CD4-positive, alpha-beta T cell treated with Interleukin-17A for 4 hours (primary cell): Measurements from ENCODE around the gene PIGA.
A peak's percentile ranks its signal among the peaks of the same experiment; 100 is the strongest.

Experiments used
- DNase-seq: peaks from one replicate; pipeline ENCODE4 v3.0.0-alpha.2; 2020; ENCODE audit warnings: mixed read lengths

PIGA gene

DNA sequence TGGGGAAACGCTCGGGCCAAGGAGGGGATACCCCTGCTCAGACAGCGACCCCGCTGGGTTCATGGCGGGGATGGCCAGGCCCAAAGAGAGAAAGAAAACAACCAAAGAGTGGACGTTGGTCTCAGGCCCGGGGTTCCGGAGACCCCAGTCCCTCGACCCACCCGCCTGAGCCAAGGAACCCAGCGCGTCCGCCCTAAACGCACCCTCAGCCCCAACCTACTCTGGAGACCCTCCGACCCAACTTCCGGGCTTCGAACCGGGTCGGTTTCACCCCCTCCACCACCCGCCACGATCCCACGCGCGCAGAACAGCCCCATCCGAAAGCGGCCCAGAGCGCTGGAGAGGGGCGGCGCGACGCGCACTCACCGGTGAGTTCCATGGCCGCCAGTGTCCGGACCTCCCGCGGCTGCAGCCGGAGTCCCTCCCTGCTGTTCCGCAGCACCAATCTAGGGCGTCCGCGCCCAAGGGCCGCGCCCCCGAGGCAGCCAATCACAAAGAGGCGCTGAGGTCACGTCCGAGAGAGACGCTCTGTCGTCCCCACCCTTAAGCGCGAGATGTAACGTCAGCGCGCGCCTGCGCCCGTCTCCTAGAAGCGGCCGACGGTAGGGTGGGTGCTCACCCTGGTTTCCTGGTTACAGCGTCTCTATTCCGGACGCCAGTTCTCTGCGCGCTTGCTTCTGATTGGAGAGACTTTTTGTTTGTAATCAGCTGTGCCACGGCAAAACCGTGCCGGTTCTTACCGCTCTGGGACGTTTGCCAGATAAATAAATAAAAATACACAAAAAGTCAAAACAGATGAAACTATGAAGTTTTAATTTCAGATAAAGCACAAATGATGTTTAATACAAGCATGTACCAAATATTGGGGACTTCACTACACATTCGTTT, at the start of gene PIGA:
Gene PIGA, minus strand, starts transcription at position 389 of the 888 bp plus-strand sequence. CDS start 3,593 bp downstream, outside the sequence.
- DNase-seq = peak; percentile 90

DNA sequence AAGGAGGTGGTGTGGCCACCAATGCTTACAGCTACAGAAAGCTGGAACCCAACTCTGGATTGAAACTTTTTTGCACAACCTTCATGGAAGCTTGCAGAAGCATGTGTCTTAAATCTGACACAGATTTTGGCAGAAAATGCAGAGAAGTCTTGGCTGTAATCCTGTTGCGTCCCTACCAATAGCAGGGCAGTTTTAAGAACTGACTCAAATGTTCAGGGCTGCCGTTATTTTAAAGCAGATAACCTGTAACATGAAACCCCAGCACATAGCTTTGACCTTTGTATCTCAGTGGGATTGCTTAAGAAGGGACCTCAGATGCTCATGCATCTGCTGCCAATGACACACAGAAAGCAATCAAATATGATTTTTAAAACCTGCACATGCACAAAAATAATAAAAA, 49.0 kb upstream of the PIGA start, which contains the start of gene VEGFD:
Gene VEGFD, minus strand, starts transcription at position 110 of the 400 bp plus-strand sequence. CDS start 467 bp downstream, outside the sequence.
- no peak for DNase-seq

DNA sequence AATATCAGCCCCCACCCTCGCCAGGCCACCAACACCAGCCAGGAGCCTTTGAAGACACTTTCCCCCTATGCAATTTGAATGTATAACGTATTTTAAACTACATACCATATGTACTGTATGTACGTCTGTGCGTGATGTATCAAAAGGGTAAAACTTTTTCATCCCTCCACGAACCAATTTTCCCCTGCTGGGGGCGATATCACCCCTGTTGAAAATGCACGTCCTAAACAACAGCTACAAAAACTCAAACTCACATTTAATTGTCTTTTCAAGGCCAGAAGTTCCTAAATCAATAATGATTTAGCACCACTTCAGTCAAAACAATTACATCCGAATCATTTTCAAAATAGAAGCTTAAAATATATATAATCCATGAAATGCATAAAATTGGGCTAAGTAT, 47.5 kb upstream of the PIGA start:
- DNase-seq = no peak

DNA sequence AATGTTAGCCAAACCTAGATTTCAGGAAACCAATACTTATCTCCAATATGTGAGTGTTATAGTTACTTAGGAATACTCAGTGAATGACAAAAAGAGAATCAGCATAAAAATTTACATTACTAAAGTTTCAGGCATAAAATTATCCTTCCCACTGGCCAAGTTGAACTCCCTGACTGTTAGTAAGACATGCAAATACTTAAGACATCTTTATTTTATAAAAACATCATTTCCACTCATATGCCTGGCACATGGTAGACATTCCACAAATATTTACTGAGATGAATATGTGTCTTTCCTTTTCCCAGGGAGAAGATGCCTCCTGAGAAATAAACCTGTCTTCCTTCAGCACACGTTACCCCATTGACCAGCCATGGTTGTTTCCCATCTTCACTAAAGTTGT, 41.6 kb upstream of the PIGA start:
- DNase-seq = no peak

DNA sequence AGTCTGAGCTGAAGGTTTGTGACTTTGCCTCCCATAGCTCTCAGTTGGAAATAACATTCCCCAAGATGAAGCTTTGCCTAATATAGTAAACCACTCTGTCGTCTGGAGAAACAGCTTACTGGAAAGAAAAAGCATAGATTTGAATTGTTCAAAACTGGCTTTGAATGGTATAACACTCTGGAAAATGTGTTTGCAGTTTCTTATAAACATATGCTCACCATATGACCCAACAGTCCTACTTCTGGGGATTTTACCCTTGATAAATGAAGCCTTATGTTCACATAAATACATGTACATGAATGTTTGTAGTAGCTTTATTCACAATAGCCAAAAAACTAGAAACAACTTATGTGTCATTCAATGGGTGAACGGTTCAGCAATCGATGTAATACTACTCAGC, 38.7 kb upstream of the PIGA start:
- DNase-seq = no peak

DNA sequence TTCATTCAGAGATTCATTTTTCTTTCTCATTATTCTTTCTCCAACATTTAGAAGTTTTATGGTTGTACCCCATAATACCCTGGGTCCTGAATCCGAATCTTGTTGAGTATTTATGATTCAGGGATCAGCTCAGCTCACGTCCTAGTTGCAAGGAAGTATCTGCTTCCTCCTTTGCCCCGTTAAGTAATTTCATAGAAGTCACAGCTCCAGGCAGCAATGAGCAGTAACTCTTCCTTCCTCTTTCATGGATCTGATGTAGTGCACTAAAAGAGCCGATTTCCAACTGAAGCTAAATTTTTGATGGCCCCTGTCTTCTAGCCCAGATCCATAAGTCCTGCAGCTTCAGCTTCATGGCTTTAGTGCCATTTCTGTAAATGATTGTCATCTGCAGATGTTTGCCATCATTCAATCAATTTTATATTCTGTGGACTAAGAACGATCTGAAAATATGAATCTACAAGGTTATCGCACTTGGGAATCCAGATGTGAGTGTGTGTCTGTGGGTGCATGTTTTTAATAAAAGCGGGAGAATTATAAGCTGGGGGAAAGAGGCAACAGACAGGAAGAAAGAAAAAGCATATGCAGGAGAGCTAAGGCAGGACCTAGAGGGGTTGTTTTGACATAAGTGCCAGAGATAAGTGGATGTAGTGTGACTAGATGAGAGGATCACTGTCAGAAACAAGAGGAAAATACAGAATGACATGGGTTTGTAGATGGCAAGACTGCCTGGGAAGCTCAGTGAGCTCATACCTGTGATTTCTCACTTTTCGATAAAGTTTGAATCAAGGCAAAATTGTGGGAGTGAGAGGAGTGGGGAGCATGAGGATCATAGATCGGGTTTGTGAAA, 31.4 kb upstream of the PIGA start:
- no peak for DNase-seq

DNA sequence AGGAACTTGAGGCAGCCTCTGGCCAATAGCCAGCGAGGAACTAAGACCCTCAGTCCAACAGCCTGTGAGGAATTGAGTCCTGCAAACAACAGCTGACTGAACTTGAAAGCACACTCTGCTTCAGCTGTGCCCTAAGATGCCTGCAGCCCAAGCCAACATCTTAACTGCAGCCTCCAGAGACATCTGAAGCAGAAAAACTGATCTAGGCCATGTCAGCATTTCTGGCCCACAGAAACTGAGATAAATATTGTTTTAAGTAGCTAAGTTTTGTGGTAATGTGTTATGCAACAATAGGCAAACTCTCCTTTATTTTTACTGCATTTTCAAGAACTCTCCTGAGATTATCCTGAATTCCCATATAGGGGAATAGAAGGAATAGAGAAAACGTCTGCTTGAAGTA, 24.4 kb upstream of the PIGA start:
- no peak for DNase-seq

GRCh38 chrX:15358533-15358932, 23.2 kb upstream of the PIGA start:
- DNase-seq = no peak

DNA sequence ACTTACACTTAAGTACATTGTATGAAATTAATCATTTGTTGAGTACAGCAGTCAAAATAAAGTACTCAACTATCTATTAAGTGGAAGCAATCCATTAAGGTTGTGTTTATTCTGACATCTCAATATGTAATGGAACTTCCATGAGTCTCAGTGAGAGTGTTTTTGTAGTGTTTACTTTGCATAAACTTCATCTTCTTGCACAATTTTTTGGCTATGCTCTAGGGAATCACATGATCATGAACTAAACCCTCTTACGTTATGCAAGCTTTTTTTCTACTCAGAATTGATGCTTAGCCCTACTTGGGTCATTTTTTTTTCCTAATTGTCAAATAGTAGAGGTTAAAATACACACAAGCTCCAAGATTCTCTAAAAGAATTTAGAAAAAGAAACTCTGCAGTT, 21.1 kb upstream of the PIGA start:
- no peak for DNase-seq

DNA sequence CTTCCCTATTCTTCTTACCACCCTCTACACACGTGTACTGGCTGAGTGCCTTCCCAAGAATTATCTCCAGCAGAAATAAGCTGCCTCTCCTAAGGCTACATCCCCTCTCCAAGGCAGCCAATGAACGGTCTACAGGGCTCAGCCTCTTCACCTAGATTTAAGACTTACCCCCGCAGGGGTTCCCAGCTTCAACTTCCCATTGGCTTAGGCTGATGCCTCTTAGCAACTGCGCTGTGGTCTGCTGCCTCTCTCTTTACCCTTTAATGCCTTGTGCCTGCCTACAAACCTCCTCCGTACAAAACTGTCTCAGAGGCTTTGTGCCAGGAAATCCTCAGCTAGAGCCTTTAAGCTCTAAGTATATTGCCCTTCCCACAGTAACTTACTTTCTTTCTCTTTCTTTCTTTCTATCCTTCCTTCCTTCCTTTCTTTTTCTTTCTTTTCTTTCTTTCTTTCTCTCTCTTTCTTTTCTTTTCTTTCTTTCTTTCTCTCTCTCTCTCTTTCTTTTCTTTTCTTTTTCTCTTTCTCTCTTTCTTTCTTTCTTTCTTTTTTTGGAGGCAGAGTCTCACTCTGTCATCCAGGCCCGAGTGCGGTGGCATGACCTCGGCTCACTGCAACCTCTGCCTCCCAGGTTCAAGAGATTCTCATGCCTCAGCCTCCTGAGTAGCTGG, 15.1 kb upstream of the PIGA start:
- no peak for DNase-seq

DNA sequence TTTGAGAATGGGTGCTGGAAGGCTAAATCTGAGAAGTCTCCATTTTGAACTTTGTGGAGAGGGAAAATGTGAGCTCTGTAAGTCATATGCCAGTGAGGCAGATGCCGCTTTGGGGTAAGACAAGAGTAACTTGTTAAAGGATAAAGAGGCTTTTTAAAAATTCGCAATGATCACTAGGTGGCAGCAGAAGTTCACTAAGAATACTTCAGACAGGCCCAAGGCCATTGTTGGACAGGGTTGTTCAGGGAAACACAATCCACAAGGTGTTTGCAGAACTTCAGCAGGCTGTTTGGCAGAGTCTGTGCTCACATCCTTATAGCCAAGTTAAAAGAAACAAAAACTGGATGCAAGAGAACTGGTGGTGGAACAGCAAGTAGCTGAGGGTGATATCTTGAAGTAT, 13.7 kb upstream of the PIGA start:
- peak; percentile 8 for DNase-seq

DNA sequence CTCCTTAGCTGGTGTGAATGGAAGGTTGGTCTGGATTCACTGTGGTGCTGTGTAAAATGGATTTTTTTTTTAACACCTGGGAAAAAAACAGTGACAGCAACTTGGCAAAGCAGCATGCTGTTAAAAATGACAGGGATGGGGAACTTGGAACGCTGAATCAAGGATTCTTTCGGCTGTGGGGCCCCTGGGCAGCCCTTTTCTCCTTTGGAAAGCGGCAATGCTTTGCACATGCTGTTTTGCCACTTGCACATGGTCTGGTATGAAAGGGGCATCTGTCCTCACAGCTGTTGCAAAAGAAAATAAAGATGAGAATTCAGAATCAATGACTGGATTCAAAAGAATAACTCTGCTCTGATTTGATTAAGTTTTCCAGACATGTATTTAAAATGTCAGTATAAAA, 10.7 kb upstream of the PIGA start:
- no peak for DNase-seq

- no peak for DNase-seq
Measured at GRCh38 chrX:15344106-15344505, 8.8 kb upstream of the PIGA start.

DNA sequence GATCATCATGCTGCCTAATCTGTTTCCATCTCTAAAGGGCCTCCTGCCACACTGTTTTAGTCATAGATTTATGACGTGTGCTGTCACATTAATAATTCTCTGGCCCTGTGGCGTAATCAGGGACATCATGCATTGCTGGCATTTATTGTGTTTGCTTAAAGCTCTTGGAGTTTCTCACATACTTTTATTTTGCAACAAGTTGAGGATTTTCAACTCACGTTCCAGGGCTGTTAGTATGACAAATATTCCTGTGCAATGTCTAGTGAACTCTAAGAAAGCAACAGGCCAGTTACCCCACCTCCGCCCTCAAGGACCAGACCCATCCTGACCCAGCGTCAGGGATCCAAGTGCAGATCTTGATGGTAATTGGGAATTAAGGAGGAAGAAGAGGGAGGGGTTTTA, 7.8 kb upstream of the PIGA start:
- DNase-seq = no peak

DNA sequence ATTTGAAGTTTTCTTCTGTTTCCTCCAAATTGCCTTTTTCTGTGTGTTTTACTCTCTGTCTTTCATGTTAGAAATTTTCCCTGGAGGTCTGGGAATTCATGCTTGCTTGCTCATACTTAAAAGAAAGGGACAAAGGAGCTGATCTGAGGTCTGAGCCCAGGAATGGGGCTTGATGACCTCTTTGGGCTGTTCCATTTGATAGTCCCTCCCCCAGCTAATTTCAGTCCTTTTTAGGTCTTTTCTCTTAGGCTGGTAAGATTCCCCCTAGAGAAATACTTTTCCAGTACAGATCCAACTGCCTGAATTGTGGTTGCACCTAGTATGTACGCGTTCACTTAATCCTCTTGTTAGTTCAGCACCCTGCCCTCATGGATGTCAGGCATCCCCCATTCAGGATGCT, 5.5 kb upstream of the PIGA start:
- DNase-seq = no peak

DNA sequence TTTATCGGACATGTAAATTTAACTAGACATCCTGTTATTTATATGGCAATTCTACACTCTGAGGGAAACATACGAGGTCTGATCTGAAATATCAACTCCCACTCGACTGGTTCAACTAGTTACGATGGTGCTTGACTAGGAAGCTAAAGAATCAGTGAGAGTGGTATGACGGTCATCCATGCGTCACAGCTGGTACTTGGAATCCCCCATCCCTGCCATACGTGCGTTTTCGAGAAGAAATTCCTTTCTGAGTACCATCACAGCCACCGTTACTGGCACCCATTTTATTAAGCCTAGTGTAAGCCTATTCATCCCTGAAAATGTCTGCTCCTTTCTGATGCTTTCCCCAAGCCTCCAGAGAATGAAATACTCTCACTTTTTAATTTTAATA, 695 bp upstream of the PIGA start:
- peak; percentile 10 for DNase-seq

GRCh38 chrX:15334561-15334960, 762 bp downstream of the PIGA start:
- DNase-seq = peak; percentile 29

GRCh38 chrX:15328821-15329220, 6.5 kb downstream of the PIGA start:
- no peak for DNase-seq

DNA sequence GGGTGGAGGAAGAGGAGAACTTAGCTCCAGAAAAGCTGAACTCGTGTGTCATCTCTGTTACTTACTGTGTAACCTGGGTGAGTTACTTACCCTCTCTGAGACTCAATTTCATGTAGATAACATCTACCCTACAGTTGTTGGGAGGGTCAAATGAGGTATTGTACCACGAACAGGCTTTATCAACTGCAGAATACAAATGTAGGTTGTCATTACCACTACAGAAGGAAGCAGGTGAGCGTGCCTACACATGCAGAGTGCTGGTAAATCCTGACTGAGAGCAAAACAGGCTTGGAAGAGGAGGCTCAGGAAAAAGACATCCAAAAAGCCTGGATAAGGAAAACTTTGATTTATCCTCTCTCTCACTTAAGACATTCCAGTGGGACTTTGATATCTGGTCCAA, 7.2 kb downstream of the PIGA start:
- DNase-seq = no peak

- no peak for DNase-seq
Measured at GRCh38 chrX:15322472-15322871, 12.9 kb downstream of the PIGA start.

DNA sequence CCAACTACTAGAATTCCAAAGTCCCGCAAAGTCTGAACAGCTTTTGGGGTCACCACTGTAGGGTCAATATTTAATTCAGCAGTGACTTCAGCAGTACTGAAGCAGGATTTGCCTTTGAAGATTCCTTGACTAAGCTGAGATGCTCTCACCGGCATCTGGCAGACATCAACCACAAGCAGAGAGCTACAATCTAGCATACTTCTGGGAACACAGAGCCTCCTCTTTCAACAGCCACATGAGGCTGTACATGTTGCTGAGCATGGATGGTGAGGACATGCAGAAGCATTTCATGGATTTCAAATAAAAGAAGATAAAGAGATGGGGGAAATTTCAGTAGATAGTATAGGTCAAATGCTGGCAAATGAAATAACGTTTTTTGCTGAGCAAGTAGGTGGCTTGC, 13.3 kb downstream of the PIGA start:
- no peak for DNase-seq

GRCh38 chrX:15321447-15321846, 13.9 kb downstream of the PIGA start:
- no peak for DNase-seq

DNA sequence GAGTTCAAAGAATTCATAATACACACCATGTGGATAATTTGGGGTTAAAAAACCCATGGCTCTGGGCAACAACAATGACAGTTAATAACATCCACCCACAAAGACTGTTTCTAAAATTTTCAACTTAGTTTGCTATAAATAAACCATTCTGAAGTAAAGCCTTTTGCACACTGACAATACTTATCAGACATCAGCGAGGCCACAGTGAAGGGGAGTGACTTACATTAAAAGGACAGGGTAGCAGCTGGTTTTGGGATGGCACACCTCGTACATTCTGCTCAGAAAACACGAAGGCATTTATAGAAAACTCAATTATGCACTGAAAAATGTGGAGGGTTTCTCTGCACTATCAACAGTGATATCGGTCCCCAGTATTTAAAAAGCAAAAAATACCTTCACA, 15.0 kb downstream of the PIGA start:
- DNase-seq = no peak
